NK-92 (cell line): ENCODE data around the gene FER1L5.

Experiments
- DNase-seq: peaks from one replicate; lab custom pipeline; 2025; ENCODE audit not compliant: unreplicated experiment; lab: John Stamatoyannopoulos, UW

Gene FER1L5

DNA sequence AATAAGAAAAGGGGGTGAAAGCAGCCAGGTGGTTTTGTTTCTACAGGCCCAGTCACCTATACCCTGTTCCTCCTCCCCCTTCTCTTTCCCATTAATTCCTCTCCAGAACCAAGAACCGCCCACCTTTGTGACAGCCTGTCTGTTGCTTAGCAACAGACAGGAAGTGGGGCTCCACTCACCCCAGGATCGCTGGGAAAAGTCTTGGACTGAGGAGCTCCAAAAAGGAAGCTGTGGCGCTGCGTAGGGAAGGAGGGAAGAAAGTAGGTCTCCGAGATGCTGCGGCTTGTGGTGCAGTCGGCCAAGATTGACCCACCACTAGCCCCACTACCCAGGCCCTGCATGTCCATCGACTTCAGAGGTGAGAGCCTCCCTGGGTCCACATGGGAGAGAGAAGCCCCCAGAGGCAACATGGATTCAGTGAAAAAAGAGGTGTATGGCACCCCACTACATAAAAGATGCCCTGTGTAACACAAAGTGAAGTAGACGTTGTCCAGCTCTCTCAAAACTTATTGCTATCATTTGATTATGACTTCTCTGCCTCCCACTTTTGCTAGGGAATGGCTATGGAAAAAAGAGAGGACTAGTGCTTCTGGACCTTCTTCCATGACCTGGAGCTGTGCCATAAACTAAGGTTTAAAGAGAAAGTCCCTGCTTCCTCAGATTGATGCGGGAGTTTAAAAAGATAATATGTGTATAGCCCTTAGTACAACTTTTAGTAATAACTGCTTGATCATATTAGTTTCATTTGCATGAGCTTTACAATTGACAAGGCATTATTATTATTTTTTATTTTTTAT lies at the start of gene FER1L5:
TSS of gene FER1L5 (plus strand) at position 201 of the 797 bp plus-strand sequence. CDS start at position 274, 73 bp downstream.
- no peak for DNase-seq

- DNase-seq, result no peak
These were observed 48.3 kb upstream of the FER1L5 start for GRCh38 chr2:96594282-96594681.

GRCh38 chr2:96594691-96595152 lies 47.8 kb upstream of the FER1L5 start:
- no peak for DNase-seq

- no peak for DNase-seq
These were observed 46.0 kb upstream of the FER1L5 start for GRCh38 chr2:96596596-96596995.

DNA sequence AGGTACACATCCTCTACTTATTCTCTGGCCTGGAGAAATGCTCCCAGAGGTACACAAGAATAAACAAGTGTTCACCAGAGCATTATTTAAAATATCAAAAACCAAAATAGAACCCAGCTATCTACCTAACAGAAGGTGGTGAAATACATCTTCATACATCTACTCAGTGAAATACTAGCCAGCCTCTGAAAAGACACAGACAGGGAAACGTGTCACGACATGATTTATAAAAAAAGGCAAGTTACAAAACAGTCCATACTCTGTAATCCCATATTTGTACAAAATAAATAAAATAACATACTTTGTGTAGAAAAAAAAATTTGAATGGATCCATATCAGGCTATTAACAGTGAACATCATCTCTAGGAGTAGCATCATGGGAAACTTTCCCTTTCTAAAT lies 42.6 kb upstream of the FER1L5 start:
- no peak for DNase-seq

- no peak for DNase-seq
These were observed 40.9 kb upstream of the FER1L5 start for GRCh38 chr2:96601382-96602292.

DNA sequence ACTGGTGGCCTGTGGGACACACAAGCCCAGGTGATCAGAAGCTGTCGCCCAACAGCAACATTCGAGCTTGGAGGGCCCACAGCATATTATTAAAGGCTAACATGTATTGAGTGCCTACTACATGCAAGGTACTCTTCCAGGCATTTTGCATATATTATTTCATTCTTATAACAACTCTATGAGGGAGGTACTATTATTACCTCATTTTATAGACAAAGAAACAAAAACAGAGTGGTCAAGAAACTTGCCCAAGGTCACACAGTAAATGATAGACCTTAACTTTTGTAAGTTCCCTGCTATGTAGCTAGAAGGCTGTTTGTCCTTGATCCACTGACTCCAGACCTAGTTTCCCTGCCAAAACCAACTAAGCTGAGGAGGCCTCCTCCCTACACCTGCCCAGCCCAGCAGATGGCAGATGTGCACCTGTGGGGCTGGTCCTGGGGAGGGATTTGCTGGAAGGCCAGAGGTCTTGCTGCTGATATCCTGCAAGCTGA lies 40.2 kb upstream of the FER1L5 start:
- DNase-seq, result no peak

- no peak for DNase-seq
These were observed 38.5 kb upstream of the FER1L5 start for GRCh38 chr2:96604104-96604503.

GRCh38 chr2:96608469-96609455 lies 33.8 kb upstream of the FER1L5 start:
- DNase-seq, result no peak

GRCh38 chr2:96616128-96616527 lies 26.4 kb upstream of the FER1L5 start:
- DNase-seq, result no peak

DNA sequence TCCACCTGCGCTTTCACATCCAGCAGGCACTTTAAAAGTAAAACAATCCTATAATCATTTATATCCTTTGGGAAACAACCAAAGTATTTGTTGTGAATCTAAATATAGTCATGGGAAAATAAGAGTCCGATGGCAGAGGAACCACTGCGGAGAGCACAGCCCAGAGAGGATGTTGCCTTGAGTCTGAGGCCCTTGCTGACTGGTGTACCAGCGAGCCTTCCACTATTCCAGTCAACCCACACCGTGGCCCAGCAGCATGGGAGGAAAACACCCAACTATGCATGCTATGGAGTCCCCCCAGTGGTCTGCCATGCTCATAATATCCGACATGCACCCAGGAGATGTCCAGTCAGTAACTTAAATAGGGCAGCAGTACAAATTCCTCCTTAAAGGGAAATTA lies 26.0 kb upstream of the FER1L5 start:
- DNase-seq, result no peak

GRCh38 chr2:96617012-96617411 lies 25.6 kb upstream of the FER1L5 start:
- no peak for DNase-seq

GRCh38 chr2:96618596-96619283 lies 23.8 kb upstream of the FER1L5 start:
- DNase-seq, result no peak

- no peak for DNase-seq
These were observed 20.0 kb upstream of the FER1L5 start for GRCh38 chr2:96622544-96622943.

GRCh38 chr2:96623116-96623515 lies 19.4 kb upstream of the FER1L5 start:
- DNase-seq, result no peak

DNA sequence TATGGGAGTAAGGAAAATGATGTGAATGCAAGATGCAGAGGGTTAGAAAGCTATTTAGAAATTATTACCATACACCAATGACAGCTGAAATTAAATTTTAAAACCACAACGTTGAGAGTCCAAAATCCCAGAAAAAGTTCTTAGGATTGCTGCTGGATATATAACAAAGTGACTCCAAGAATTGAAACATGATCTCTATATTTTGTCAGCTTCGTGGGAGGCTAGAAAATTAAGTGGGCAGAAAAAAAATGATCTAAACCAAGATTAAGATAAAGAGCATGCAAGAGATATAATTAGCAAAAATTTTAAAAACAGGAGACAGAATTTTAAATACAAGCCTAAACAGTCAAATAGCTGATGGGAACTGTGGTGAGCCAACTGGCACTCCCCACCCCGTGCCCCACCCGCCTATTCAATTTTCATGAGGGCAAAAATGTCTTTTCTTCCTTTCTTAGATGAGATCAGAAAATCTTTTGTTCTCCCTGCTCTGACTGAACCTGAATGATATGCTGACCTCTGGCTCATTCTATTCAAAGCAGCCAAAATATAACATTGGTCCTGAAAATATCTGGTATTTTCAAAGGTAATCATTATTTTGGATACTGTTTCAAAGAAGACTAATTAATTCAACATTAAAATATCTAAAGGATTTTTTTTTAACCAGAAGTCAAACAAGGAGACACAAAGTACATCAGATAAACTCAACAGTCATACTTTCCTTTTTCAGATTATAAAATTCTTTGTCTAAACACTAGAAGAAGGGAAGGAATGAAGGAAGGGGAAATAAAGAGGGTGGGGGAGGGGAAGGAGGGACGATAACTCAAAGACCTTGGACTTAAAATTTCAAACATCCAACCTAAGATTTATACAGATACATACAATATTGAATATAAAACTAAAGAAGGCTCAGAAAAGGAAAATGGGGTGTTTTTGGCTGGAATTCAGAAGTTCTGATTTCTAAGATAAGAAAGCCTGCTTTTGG lies 16.7 kb upstream of the FER1L5 start:
- no peak for DNase-seq

- DNase-seq, result no peak
These were observed 16.0 kb upstream of the FER1L5 start for GRCh38 chr2:96626553-96626942.

- DNase-seq, result no peak
These were observed 10.6 kb upstream of the FER1L5 start for GRCh38 chr2:96631804-96632435.
